Activated CD4-positive, CD25-positive, alpha-beta regulatory T cell treated with anti-CD3 and anti-CD28 coated beads, Interleukin-2, amount 50 U/mL, for 16 hours (primary cell): ENCODE measurements around the gene IL1A.

Source experiments
- DNase-seq: peaks from one replicate; pipeline ENCODE4 v3.0.0-alpha.2; 2020; ENCODE audit warnings: low read depth, low spot score

IL1A gene

GRCh38 chr2:112764071-112765044, 19.9 kb downstream of the IL1A start, which contains the start of gene CKAP2L:
TSS of gene CKAP2L (minus strand) at chr2:112764609. CDS start at chr2:112764598, 11 bp downstream.
- DNase-seq, result peak; percentile 96

- DNase-seq, result no peak
These were observed 22.0 kb downstream of the IL1A start for GRCh38 chr2:112762276-112762675.

- no peak for DNase-seq
These were observed 24.1 kb downstream of the IL1A start for GRCh38 chr2:112760149-112760548.

GRCh38 chr2:112758711-112759110, 25.6 kb downstream of the IL1A start:
- no peak for DNase-seq

GRCh38 chr2:112757265-112757664, 27.0 kb downstream of the IL1A start:
- DNase-seq, result no peak

DNA sequence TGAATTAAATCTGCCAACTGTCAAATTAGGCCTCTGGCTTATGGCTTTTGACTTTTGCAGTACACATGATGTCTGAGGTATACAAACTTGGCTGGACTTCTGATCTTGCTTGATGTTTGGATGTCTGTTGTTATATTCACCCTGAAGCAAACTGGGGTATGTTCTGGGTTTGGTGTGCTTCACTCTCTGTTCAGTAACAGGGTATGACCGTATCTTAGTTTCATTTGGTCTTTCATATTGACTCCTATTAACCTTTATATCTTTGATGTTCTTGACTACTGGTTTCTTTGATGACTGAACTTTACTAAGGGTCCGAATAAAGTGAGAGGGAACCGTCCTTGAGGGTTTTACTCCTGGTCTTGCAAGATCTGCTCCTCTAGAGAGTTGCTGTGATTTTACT, 28.1 kb downstream of the IL1A start:
- no peak for DNase-seq

GRCh38 chr2:112755444-112755843, 28.8 kb downstream of the IL1A start:
- no peak for DNase-seq

GRCh38 chr2:112754564-112754963, 29.7 kb downstream of the IL1A start:
- DNase-seq, result no peak

GRCh38 chr2:112752667-112753066, 31.6 kb downstream of the IL1A start:
- DNase-seq, result no peak

DNA sequence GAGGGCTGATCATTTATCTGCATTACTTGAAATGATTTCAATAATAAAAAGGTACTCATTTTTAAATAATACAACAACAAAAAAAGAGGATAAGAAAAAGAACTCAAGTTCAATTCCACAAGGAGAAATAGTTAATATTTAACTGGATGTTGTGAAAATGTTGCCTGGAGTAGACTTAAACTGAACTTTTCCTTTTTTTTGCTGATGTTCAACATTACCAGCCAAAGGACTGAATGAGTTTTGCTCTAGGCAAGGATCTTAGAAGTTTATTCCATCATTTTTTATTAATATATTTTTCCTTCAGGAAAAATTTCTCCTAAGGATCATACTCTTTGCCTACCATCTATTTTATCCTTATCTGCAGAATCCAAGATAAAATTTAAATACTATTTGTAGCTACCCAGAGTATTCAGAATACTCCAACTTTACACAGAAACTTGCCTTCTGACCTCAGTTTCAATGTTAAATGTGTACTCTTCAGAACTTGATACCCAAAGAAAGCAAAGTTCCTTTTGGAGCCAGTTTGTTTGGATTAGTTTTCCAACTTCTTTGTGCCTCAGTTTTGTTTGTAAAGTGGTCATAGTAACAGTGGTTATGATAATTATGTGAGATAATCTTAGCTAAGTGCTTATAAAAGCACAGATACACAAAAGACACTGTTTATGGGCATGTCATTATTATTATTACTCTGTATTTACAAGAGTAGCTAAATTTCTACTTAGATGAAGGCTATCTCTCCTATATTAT, 32.7 kb downstream of the IL1A start:
- no peak for DNase-seq

- no peak for DNase-seq
These were observed 33.8 kb downstream of the IL1A start for GRCh38 chr2:112750560-112750843.

GRCh38 chr2:112749755-112750559, 34.3 kb downstream of the IL1A start:
- peak; percentile 58 for DNase-seq

DNA sequence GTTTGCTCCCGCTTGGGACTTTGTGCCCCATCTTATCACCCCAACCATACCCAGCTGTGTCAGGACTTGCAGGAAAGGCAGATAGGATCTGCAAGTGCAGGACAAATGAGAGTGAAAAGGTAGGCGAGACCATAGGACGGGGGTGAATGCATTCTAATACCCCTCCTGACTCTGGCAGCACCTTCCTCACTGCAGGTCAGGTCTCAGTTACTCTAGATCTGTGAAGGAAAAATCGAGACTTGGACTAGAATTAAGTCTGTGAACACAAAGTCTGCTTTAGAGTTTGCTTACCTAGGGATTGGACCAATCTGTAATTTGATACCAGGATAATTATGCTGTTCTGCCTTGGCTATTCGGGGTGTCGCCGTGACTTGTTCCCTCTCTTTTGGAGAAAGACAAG, 43.8 kb downstream of the IL1A start:
- DNase-seq, result no peak

DNA sequence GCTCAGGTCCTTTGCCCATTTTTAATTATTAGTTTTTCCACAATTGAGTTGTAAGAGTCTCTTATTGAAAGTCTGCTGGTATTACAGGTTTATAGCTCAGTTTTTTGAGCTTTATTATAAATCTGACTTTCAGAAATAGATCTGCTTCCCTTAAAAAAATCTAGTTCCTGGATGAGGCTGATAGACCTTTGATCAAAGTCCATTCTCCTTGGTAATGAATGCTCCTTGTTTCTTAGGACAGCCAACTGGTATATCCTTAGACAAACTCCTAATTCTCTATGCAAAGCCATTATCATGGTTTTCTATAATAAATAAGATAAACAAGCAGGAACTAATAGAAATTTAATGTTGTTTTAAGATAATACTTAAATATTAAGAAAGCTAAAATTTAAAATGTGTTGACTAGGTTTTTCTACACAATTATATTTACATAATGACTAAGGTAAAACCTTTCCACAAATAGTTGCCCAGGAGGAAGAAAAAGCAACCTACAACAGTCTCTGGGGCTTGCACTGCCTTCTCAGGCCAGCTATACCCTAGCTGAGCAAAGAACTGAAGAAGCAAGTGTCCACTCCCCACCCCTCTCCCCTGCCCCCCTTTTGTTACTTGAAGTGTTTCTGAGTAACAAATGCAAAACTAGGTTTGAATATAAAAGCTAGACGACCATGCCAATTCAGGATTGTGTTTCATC, 46.6 kb downstream of the IL1A start:
- DNase-seq, result no peak

DNA sequence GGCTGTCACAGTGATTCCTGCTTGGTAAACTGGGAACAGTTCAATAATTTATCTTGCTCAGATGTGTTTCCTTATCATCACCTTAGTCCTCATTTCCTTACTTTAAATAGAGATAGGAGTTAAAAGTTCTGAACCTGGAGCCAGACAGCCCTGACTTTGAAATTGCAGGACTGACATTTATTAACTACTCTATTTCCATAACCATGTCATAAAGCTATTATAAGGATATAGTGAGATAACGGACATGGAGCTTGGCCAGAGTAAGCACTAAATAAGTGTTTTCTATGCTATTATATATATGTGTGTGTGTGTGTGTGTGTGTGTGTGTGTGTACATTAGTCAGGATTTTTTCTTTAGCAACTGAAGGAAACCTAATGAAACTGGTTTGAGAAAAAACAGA, 50.4 kb downstream of the IL1A start:
- DNase-seq, result no peak

DNA sequence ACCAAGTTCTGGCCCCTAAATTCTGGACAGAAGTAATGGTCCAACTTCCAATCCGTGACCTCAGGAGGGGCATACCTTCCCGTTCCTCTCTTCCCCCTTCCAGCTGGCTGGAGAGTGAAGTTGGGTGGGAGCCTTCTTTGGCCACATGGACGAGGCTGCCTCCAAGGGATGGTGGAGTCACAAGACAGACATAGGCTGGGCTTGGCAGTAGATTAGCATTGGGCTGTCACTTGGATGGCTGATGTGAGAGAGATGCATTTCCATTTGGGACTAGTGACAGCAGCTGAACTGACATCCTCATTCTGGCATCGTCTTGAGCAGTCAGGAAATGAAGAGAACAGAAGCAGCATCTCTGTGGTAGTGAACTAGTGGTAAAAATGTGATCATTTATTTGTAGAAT, 50.8 kb downstream of the IL1A start:
- no peak for DNase-seq

DNA sequence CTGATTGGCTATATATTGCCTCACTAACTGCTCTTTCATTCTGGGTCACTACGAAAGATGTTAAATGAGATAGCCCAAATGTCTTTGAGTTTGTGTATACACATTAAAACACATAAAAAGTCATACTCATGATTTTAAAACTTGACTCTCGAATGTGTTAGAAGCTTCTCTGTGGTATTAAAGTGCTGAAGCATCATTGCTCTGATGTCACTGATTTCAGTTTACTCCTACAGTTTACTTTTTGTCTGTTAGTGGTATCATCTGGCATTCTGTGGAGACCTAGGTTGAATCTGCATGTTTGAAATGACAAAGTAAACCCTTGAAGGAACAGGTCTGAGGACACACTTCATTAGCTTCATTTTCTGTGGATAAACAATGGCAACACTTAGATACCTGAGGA, 52.8 kb downstream of the IL1A start:
- DNase-seq, result no peak

GRCh38 chr2:112730791-112731190, 53.5 kb downstream of the IL1A start:
- DNase-seq, result no peak

- DNase-seq, result no peak
These were observed 54.1 kb downstream of the IL1A start for GRCh38 chr2:112730216-112730615.

DNA sequence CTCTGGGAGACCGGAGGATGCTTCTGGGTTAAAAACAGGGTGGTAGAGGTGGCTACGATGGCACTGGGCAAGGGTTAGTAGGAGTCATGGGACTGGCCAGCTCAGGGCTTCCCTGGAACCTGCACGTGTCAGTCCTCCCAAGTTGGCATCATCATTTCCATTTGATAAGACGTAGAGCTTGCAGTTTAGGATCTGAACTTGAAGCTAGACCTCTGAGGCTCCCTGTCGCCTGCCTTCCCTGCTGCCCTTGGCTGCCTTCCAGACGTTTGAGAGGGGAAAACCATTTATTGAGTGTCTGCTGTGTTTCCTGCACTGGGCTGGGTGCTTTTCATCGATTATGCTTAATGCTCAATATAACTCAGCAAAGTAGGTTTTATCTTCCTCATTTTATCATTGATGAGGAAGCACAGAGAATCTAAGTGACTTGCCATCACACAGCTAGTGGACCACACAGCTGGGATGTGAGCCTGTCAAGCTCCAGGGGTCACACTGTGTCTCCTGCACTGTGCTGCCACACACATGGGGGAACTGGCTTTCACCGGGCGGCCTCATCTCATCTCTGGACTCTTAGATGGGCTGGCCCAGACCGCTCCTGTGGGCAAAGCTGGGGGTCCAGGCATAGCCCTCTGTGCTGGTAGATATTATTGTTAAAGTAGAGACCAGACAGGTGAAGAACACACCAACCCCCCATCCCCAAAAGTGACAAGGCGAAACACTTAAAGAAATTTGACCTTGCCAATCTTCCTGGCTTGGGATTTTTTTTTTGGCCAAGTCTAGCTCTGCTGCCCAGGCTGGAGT, 55.7 kb downstream of the IL1A start:
- DNase-seq, result no peak

GRCh38 chr2:112728029-112728362, 56.3 kb downstream of the IL1A start:
- no peak for DNase-seq
